Esophagus squamous epithelium (tissue), 4 donors: ENCODE data around the gene PRDX5.

Experiments used
- CTCF ChIP-seq, 6 experiments: fragments of 450-650 bp in 4 of 6; fragments of 200-600 bp in 2 of 6; sonication (generic) in 2 of 6; IDR thresholded peaks; one replicate each; pipeline ENCODE4 v1.5.1; 2016 to 2019; ENCODE audit warnings: antibody characterized with exemption in 6 of 6, mild to moderate bottlenecking in 4 of 6, moderate library complexity in 4 of 6
- POLR2A ChIP-seq, 4 donors: fragments of 450-650 bp; IDR thresholded peaks; one replicate each; pipeline ENCODE4 v1.6.1; 2017; ENCODE audit warnings: antibody characterized with exemption in 4 of 4, mild to moderate bottlenecking in 4 of 4, moderate library complexity in 3 of 4

- TF ChIP-seq CTCF (IDR thresholded peaks at IDR 0.05) (peak in 1 of 6 experiments; percentile 6), POLR2A (IDR thresholded peaks at IDR 0.05) (peak in 2 of 4 donors; percentile 41 to 48)
Observed at GRCh38 chr11:64284962-64285884, 32.7 kb upstream of the PRDX5 start, which contains the start of gene GPR137.
